Subcutaneous adipose tissue (tissue), 4 donors: Measurements from ENCODE around the gene GRK6. TPM values are rescaled to one million over a fixed set of nuclear protein-coding genes. Genes with fewer than 3 reads are reported as not detected.

ENCODE experiments used
- CTCF ChIP-seq: fragments of 450-650 bp; IDR thresholded peaks from one replicate; pipeline ENCODE4 v1.5.1; 2016; ENCODE audit warnings: low read depth, mild to moderate bottlenecking, control low read depth, antibody characterized with exemption, moderate library complexity
- total RNA-seq, 4 donors: library from RNA; depleted of rRNA; stranded (reverse); fragments of >200 nt; gene quantifications; one replicate each; pipeline ENCODE4 v1.1.0, GENCODE V29; 2016

Gene GRK6
- total RNA-seq, 4 donors from 2014 or later = 9.3 to 22.6 (median 19.7) TPM

- no peak for TF ChIP-seq CTCF
These were observed 26.2 kb upstream of the GRK6 start, which contains the start of gene PFN3 for GRCh38 chr5:177399997-177400868. PFN3 (minus strand) TSS chr5:177400661; CDS start chr5:177400576, 85 bp downstream.

- TF ChIP-seq CTCF = no peak
These were observed 24.0 kb upstream of the GRK6 start for GRCh38 chr5:177402271-177403043.

- no peak for TF ChIP-seq CTCF
These were observed 23.2 kb upstream of the GRK6 start for GRCh38 chr5:177403102-177403791.

GRCh38 chr5:177403792-177404640 lies 22.5 kb upstream of the GRK6 start:
- no peak for TF ChIP-seq CTCF

- TF ChIP-seq CTCF = no peak
These were observed 21.8 kb upstream of the GRK6 start for GRCh38 chr5:177404641-177405179.

GRCh38 chr5:177405312-177405711 lies 21.2 kb upstream of the GRK6 start:
- TF ChIP-seq CTCF = no peak
